Fibroblast of pulmonary artery (primary cell): Measurements from ENCODE around the gene OPN1LW.

ENCODE experiments used
- DNase-seq: peaks from one replicate; pipeline ENCODE4 v3.0.0-alpha.2; 2010; ENCODE audit warnings: low read depth
- H3K4me3 ChIP-seq: replicated peaks from 2 replicates; pipeline ENCODE4 v1.5.1; 2011; ENCODE audit warnings: low read depth, mild to moderate bottlenecking, control low read depth, low read length, moderate library complexity
- TF ChIP-seq, protein P1 (sequence below): IDR thresholded peaks from 2 replicates; pipeline ENCODE4 v1.5.1; 2011; ENCODE audit warnings: mild to moderate bottlenecking, control low read depth, low read length, inconsistent platforms; ENCODE audit errors: missing control alignments

The OPN1LW gene

GRCh38 chrX:154113729-154114128 is 30.3 kb upstream of the OPN1LW start:
- TF ChIP-seq, protein P1, sequence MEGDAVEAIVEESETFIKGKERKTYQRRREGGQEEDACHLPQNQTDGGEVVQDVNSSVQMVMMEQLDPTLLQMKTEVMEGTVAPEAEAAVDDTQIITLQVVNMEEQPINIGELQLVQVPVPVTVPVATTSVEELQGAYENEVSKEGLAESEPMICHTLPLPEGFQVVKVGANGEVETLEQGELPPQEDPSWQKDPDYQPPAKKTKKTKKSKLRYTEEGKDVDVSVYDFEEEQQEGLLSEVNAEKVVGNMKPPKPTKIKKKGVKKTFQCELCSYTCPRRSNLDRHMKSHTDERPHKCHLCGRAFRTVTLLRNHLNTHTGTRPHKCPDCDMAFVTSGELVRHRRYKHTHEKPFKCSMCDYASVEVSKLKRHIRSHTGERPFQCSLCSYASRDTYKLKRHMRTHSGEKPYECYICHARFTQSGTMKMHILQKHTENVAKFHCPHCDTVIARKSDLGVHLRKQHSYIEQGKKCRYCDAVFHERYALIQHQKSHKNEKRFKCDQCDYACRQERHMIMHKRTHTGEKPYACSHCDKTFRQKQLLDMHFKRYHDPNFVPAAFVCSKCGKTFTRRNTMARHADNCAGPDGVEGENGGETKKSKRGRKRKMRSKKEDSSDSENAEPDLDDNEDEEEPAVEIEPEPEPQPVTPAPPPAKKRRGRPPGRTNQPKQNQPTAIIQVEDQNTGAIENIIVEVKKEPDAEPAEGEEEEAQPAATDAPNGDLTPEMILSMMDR = no peak
- no peak for DNase-seq
- H3K4me3 ChIP-seq = no peak overlapping the region

GRCh38 chrX:154114652-154115051 is 29.4 kb upstream of the OPN1LW start:
- H3K4me3 ChIP-seq = no peak overlapping the region
- no peak for DNase-seq
- TF ChIP-seq, protein P1 = no peak

- no peak overlapping the region for H3K4me3 ChIP-seq
- no peak for DNase-seq
- TF ChIP-seq, protein P1 = no peak
Measured at GRCh38 chrX:154115071-154115470, 29.0 kb upstream of the OPN1LW start.

- DNase-seq = no peak
Measured at GRCh38 chrX:154115750-154116149, 28.3 kb upstream of the OPN1LW start.

GRCh38 chrX:154116426-154117211 is 27.4 kb upstream of the OPN1LW start:
- no peak for DNase-seq
- H3K4me3 ChIP-seq = no peak overlapping the region
- TF ChIP-seq, protein P1 = no peak

More at GRCh38 chrX:154115750-154116149, 28.3 kb upstream of the OPN1LW start:
- TF ChIP-seq, protein P1 = no peak
- no peak overlapping the region for H3K4me3 ChIP-seq

DNA sequence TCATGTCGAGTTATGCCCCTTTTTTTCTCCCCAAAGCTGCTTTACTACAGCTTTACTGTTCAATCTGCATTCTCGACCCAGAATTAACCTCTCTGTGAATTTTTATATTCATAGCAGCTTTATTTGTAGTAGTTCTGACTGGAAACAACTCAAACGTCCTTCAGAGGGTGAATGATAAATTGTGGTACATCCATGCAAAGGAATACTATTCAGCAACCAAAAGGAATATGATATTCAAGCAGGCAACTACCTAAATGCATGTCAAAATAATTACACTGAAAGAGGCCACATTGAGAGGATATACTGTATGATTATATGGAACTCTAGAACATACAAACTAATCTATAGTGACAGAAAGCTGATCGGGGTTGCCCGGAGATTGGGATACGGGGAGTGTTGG is 26.5 kb upstream of the OPN1LW start:
- H3K4me3 ChIP-seq = no peak overlapping the region
- no peak for DNase-seq
- TF ChIP-seq, protein P1 = no peak

GRCh38 chrX:154120567-154120966 is 23.5 kb upstream of the OPN1LW start:
- no peak for DNase-seq
- no peak overlapping the region for H3K4me3 ChIP-seq
- TF ChIP-seq, protein P1 = no peak
